GM12878 (cell line): ENCODE results near the gene IL20RB. TPM values are rescaled to one million over a fixed set of nuclear protein-coding genes. Genes with fewer than 3 reads are reported as not detected.

Experiments used
- BHLHE40 ChIP-seq, 2 experiments: fragments of 450-650 bp in 1 of 2; IDR thresholded peaks; 2 replicates each; pipeline ENCODE4 v1.6.1; 2011 to 2017; ENCODE audit warnings: low read depth in 2 of 2, borderline replicate concordance in 1 of 2, improper control_type of control experiment in 1 of 2, low read length in 1 of 2, mild to moderate bottlenecking in 1 of 2
- CEBPB ChIP-seq, 2 experiments: fragments of 150-350 bp in 1 of 2; IDR thresholded peaks; 2 replicates each; pipeline ENCODE4 v1.6.1; 2012 to 2014; ENCODE audit warnings: low read depth in 2 of 2, low read length in 2 of 2, borderline replicate concordance in 1 of 2, inconsistent platforms in 1 of 2
- TCF3 ChIP-seq: IDR thresholded peaks from 2 replicates; pipeline ENCODE4 v1.6.1; 2012; ENCODE audit warnings: low read depth, mild to moderate bottlenecking, low read length, borderline replicate concordance; ENCODE audit not compliant: insufficient read depth
- polyA plus RNA-seq, 11 experiments: library from polyadenylated mRNA; depleted of rRNA in 4 of 11; unstranded in 6 of 11; stranded (reverse) in 5 of 11; fragments of >200 nt; fragmentation: Nextera tagmentation in 4 of 11; fragmentation: Illumina TruSeq in 1 of 11; extraction: Ambion mirVana in 4 of 11; extraction: Trizol in 1 of 11; gene quantifications; 1 replicate in 1 of 11; 2 replicates in 10 of 11; pipeline versions ENCODE4 v1.2.1 to v1.2.3, GENCODE V29; 2011 to 2016; ENCODE audit warnings: inconsistent platforms in 2 of 11, missing spikeins in 2 of 11, low read depth in 1 of 11
- total RNA-seq, 4 experiments: library from RNA; depleted of rRNA in 3 of 4; stranded (reverse); fragments of >200 nt in 3 of 4; fragmentation: Illumina TruSeq in 1 of 4; extraction: Trizol in 1 of 4; gene quantifications; 2 replicates each; pipeline versions ENCODE4 v1.2.1 to v1.2.3, GENCODE V29; 2013 to 2021
- TF ChIP-seq, protein P1 (sequence below): fragments of 450-650 bp; IDR thresholded peaks from 2 replicates; pipeline ENCODE4 v1.6.1; 2016; ENCODE audit warnings: mild to moderate bottlenecking, moderate library complexity, borderline replicate concordance
- TF ChIP-seq, protein P2 (sequence below): fragments of 450-650 bp; formaldehyde crosslinking; IDR thresholded peaks from 2 replicates; pipeline ENCODE4 v1.5.0; 2022; ENCODE audit warnings: mild to moderate bottlenecking, missing genetic modification characterization

IL20RB gene
- total and polyA plus RNA-seq, 10 of the 15 experiments (the other 5 are each of a cell fraction or from before 2014, with no cell fraction given), result 0.21 to 1.1 (median 0.54) TPM

DNA sequence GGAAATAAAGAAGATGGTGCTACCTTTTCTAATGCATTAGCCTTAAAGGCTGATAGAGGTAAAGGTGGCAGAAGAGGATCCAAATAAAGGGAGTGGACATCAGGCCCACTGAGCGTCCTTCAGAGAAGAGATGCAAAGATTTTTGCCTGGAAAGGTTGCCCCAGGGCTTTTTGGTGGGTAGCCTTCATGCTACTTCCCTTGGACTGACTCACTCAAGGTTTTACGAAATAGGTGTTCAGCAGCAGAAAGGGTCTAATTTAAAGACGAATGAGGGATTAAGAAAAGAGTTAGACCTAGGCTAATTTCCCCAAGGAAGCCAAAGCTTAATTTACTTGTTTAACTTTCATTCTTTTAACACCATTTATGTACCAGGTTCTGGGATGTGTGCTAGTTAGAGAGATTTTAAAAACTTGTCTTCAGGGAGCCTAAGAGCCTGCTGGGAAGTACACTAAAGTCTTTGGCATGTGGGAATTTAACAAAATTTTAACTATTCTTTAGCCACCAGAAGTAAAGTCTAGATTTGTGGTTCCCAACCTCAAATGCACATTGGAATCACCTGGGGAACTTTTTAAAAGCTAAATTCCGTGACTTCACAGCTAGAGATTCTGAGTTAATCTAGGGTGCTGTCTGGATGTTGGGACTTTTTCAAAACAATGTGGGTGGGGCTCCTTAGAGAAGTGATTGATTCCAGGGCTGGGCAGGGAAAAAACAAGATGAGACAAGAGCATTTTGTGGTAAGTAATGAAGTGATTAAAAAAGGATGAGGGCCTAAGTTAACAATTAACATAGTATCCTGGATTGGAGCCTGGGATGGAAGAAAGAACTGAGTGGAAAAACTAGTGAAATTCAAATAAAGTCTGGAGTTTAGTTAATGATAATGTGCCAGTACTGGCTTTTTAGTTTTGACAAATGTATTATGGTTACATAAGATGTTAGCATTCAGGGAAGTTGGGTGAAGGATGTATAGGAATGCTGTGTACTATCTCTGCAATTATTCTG, 3.4 kb downstream of the IL20RB start (continued):
- TF ChIP-seq CEBPB (IDR thresholded peaks at IDR 0.05; ENCODE audit: borderline replicate concordance in 1 of 2, low read depth in 2 of 2, low read length in 2 of 2) (no peak), TCF3 (no peak), BHLHE40 (IDR thresholded peaks at IDR 0.05; ENCODE audit: borderline replicate concordance in 1 of 2, low read depth in 2 of 2, low read length in 1 of 2) (no peak)
- TF ChIP-seq, protein P1, sequence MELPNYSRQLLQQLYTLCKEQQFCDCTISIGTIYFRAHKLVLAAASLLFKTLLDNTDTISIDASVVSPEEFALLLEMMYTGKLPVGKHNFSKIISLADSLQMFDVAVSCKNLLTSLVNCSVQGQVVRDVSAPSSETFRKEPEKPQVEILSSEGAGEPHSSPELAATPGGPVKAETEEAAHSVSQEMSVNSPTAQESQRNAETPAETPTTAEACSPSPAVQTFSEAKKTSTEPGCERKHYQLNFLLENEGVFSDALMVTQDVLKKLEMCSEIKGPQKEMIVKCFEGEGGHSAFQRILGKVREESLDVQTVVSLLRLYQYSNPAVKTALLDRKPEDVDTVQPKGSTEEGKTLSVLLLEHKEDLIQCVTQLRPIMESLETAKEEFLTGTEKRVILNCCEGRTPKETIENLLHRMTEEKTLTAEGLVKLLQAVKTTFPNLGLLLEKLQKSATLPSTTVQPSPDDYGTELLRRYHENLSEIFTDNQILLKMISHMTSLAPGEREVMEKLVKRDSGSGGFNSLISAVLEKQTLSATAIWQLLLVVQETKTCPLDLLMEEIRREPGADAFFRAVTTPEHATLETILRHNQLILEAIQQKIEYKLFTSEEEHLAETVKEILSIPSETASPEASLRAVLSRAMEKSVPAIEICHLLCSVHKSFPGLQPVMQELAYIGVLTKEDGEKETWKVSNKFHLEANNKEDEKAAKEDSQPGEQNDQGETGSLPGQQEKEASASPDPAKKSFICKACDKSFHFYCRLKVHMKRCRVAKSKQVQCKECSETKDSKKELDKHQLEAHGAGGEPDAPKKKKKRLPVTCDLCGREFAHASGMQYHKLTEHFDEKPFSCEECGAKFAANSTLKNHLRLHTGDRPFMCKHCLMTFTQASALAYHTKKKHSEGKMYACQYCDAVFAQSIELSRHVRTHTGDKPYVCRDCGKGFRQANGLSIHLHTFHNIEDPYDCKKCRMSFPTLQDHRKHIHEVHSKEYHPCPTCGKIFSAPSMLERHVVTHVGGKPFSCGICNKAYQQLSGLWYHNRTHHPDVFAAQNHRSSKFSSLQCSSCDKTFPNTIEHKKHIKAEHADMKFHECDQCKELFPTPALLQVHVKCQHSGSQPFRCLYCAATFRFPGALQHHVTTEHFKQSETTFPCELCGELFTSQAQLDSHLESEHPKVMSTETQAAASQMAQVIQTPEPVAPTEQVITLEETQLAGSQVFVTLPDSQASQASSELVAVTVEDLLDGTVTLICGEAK, result no peak
- TF ChIP-seq, protein P2, sequence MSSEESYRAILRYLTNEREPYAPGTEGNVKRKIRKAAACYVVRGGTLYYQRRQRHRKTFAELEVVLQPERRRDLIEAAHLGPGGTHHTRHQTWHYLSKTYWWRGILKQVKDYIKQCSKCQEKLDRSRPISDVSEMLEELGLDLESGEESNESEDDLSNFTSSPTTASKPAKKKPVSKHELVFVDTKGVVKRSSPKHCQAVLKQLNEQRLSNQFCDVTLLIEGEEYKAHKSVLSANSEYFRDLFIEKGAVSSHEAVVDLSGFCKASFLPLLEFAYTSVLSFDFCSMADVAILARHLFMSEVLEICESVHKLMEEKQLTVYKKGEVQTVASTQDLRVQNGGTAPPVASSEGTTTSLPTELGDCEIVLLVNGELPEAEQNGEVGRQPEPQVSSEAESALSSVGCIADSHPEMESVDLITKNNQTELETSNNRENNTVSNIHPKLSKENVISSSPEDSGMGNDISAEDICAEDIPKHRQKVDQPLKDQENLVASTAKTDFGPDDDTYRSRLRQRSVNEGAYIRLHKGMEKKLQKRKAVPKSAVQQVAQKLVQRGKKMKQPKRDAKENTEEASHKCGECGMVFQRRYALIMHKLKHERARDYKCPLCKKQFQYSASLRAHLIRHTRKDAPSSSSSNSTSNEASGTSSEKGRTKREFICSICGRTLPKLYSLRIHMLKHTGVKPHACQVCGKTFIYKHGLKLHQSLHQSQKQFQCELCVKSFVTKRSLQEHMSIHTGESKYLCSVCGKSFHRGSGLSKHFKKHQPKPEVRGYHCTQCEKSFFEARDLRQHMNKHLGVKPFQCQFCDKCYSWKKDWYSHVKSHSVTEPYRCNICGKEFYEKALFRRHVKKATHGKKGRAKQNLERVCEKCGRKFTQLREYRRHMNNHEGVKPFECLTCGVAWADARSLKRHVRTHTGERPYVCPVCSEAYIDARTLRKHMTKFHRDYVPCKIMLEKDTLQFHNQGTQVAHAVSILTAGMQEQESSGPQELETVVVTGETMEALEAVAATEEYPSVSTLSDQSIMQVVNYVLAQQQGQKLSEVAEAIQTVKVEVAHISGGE (CRISPR knock-in tag), result no peak
